Stomach (tissue), 4 donors: ENCODE results near the gene STAG3.
"Not testable (repeated sequence)": the region's sequence is repeated elsewhere in the genome, so short reads cannot be mapped to it uniquely, and the experiment has no call there.

Experiments used
- CTCF ChIP-seq, 7 experiments: fragments of 450-650 bp in 4 of 7; fragments of 200-600 bp in 3 of 7; sonication (generic) in 3 of 7; IDR thresholded peaks; one replicate each; pipeline ENCODE4 v1.5.1; 2016 to 2019; ENCODE audit warnings: antibody characterized with exemption in 7 of 7, control low read depth in 2 of 7, mild to moderate bottlenecking in 1 of 7
- EP300 ChIP-seq: sonication (generic); formaldehyde crosslinking; IDR thresholded peaks from one replicate; pipeline ENCODE4 v1.6.1; 2017; ENCODE audit warnings: antibody characterized with exemption

- not testable (repeated sequence) for TF ChIP-seq CTCF (IDR thresholded peaks at IDR 0.05); EP300
Measured at GRCh38 chr7:100246865-100247137, 69.1 kb downstream of the STAG3 start.
